ENCODE measurements around the gene LRRC46. TPM values are rescaled to one million over a fixed set of nuclear protein-coding genes. Genes with fewer than 3 reads are reported as not detected.

The LRRC46 gene
- total RNA-seq, 1 donor from 2014 or later, result 11.6 TPM

GRCh38 chr17:47792457-47792856 is 39.0 kb upstream of the LRRC46 start:
- DNase-seq (no peak), ATAC-seq (no peak)
- Histone ChIP-seq H3K4me1 (peaks cover 10% of the 10 kb centered on the region), H3K27ac (no peak overlapping the region), H3K4me3 (no peak overlapping the region), H3K27me3 (ENCODE audit: low read depth) (peaks cover 60% of the 10 kb centered on the region), H3K36me3 (no peaks in the 10 kb centered on the region), H3K9me3 (no peaks in the 10 kb centered on the region)
- intact Hi-C loops (cut with DNase I), result no loop called here
- TF ChIP-seq CTCF (IDR thresholded peaks at IDR 0.05), result no peak

- H3K36me3 ChIP-seq, result no peaks in the 10 kb centered on the region
- H3K4me1 ChIP-seq, result peaks cover 10% of the 10 kb centered on the region
- no peak for TF ChIP-seq CTCF (IDR thresholded peaks at IDR 0.05)
- H3K27me3 ChIP-seq (ENCODE audit: low read depth), result peaks cover 58% of the 10 kb centered on the region
- no peak overlapping the region for H3K4me3 ChIP-seq
- intact Hi-C loops (cut with DNase I), result no loop called here
- no peak for DNase-seq
- no peaks in the 10 kb centered on the region for H3K9me3 ChIP-seq
- no peak overlapping the region for H3K27ac ChIP-seq
- ATAC-seq, result no peak
Measured at GRCh38 chr17:47792979-47793378, 38.5 kb upstream of the LRRC46 start.

- Histone ChIP-seq H3K27ac (no peak overlapping the region), H3K36me3 (no peaks in the 10 kb centered on the region), H3K27me3 (ENCODE audit: low read depth) (peaks cover 13% of the 10 kb centered on the region), H3K4me1 (no peaks in the 10 kb centered on the region), H3K9me3 (no peaks in the 10 kb centered on the region), H3K4me3 (no peak overlapping the region)
- ATAC-seq (no peak), DNase-seq (no peak)
- intact Hi-C loops (cut with DNase I), result no loop called here
- TF ChIP-seq CTCF (IDR thresholded peaks at IDR 0.05), result no peak
Measured at GRCh38 chr17:47797797-47798196, 33.7 kb upstream of the LRRC46 start.

GRCh38 chr17:47800686-47801085 is 30.8 kb upstream of the LRRC46 start:
- H3K27ac ChIP-seq, result no peak overlapping the region
- H3K9me3 ChIP-seq, result no peaks in the 10 kb centered on the region
- H3K4me1 ChIP-seq, result no peaks in the 10 kb centered on the region
- DNase-seq (no peak), ATAC-seq (no peak)
- no peaks in the 10 kb centered on the region for H3K27me3 ChIP-seq (ENCODE audit: low read depth)
- intact Hi-C loops (cut with DNase I), result no loop called here
- H3K36me3 ChIP-seq, result no peaks in the 10 kb centered on the region
- no peak overlapping the region for H3K4me3 ChIP-seq
- TF ChIP-seq CTCF (IDR thresholded peaks at IDR 0.05), result no peak

- intact Hi-C loops (cut with DNase I), result no loop called here
- no peaks in the 10 kb centered on the region for H3K4me1 ChIP-seq
- ATAC-seq, result no peak
- no peak for TF ChIP-seq CTCF (IDR thresholded peaks at IDR 0.05)
- no peak overlapping the region for H3K27ac ChIP-seq
- H3K9me3 ChIP-seq, result no peaks in the 10 kb centered on the region
- no peak for DNase-seq
- H3K27me3 ChIP-seq (ENCODE audit: low read depth), result no peaks in the 10 kb centered on the region
- no peak overlapping the region for H3K4me3 ChIP-seq
- no peaks in the 10 kb centered on the region for H3K36me3 ChIP-seq
Measured at GRCh38 chr17:47801176-47801765, 30.2 kb upstream of the LRRC46 start.
